Liver (tissue), 9 donors: ENCODE measurements around the gene ZNF492. TPM values are rescaled to one million over a fixed set of nuclear protein-coding genes. Genes with fewer than 3 reads are reported as not detected.

Source experiments
- DNase-seq: peaks from one replicate; pipeline ENCODE4 v3.0.0-alpha.2; 2017; ENCODE audit warnings: low spot score
- H3K27ac ChIP-seq, 2 donors: one replicate each; pipeline ENCODE4 v1.7.0; 2013; ENCODE audit warnings: inconsistent platforms in 2 of 2, low read length in 2 of 2, control low read depth in 1 of 2, low read depth in 1 of 2, mild to moderate bottlenecking in 1 of 2
- H3K27me3 ChIP-seq, 4 donors: one replicate each; pipeline versions ENCODE4 v1.6.1 to v1.7.0; 2013; ENCODE audit warnings: low read length in 3 of 4, inconsistent platforms in 1 of 4, mild to moderate bottlenecking in 1 of 4, moderate library complexity in 1 of 4; ENCODE audit not compliant: control insufficient read depth in 4 of 4, insufficient read depth in 4 of 4
- H3K36me3 ChIP-seq, 4 donors: one replicate each; pipeline versions ENCODE4 v1.6.1 to v1.7.0; 2013; ENCODE audit warnings: low read length in 3 of 4, mild to moderate bottlenecking in 3 of 4, low read depth in 1 of 4, moderate library complexity in 1 of 4; ENCODE audit not compliant: control insufficient read depth in 4 of 4, insufficient read depth in 3 of 4
- H3K4me1 ChIP-seq, 4 donors: one replicate each; pipeline versions ENCODE4 v1.6.1 to v1.7.0; 2013; ENCODE audit warnings: low read length in 3 of 4, mild to moderate bottlenecking in 3 of 4, moderate library complexity in 1 of 4; ENCODE audit not compliant: control insufficient read depth in 4 of 4, insufficient read depth in 4 of 4
- H3K4me3 ChIP-seq, 3 donors: one replicate each; pipeline versions ENCODE4 v1.6.1 to v1.7.0; 2013; ENCODE audit warnings: low read length in 3 of 3, control low read depth in 1 of 3, low read depth in 1 of 3, mild to moderate bottlenecking in 1 of 3
- H3K9ac ChIP-seq, 2 donors: one replicate each; pipeline ENCODE4 v1.7.0; 2013; ENCODE audit warnings: low read length in 2 of 2, mild to moderate bottlenecking in 2 of 2, moderate library complexity in 2 of 2, control low read depth in 1 of 2, low read depth in 1 of 2
- H3K9me3 ChIP-seq, 4 donors: one replicate each; pipeline versions ENCODE4 v1.6.1 to v1.7.0; 2013; ENCODE audit warnings: low read length in 3 of 4; ENCODE audit not compliant: control insufficient read depth in 4 of 4
- ATF3 ChIP-seq: IDR thresholded peaks from 2 replicates; pipeline ENCODE4 v1.6.1; 2016; ENCODE audit warnings: antibody characterized with exemption
- CTCF ChIP-seq: fragments of 150-350 bp; IDR thresholded peaks from 2 replicates; pipeline ENCODE4 v1.5.1; 2017; ENCODE audit warnings: improper control_type of control experiment, low read depth, low read length; ENCODE audit not compliant: missing input control
- EGR1 ChIP-seq, 2 donors: IDR thresholded peaks; 2 replicates each; pipeline ENCODE4 v1.6.1; 2016 to 2018; ENCODE audit warnings: antibody characterized with exemption in 2 of 2, low read depth in 2 of 2
- FOXA1 ChIP-seq: IDR thresholded peaks from 2 replicates; pipeline ENCODE4 v1.6.1; 2016; ENCODE audit warnings: antibody characterized with exemption
- FOXA2 ChIP-seq: IDR thresholded peaks from 2 replicates; pipeline ENCODE4 v1.6.1; 2016; ENCODE audit warnings: antibody characterized with exemption
- GABPA ChIP-seq, 2 donors: IDR thresholded peaks in 1 of 2; conservative IDR thresholded peaks in 1 of 2; 2 replicates each; pipeline ENCODE4 v1.6.1; 2016; ENCODE audit warnings: antibody characterized with exemption in 2 of 2, mild to moderate bottlenecking in 1 of 2, moderate library complexity in 1 of 2
- HNF4A ChIP-seq, 2 donors: conservative IDR thresholded peaks; 2 replicates each; pipeline ENCODE4 v1.6.1; 2016; ENCODE audit warnings: antibody characterized with exemption in 2 of 2, mild to moderate bottlenecking in 2 of 2
- HNF4G ChIP-seq: IDR thresholded peaks from 2 replicates; pipeline ENCODE4 v1.6.1; 2016; ENCODE audit warnings: antibody characterized with exemption
- JUND ChIP-seq, 2 donors: IDR thresholded peaks; 2 replicates each; pipeline ENCODE4 v1.6.1; 2016; ENCODE audit warnings: antibody characterized with exemption in 2 of 2
- NR2F2 ChIP-seq: IDR thresholded peaks from 2 replicates; pipeline ENCODE4 v1.6.1; 2016; ENCODE audit warnings: antibody characterized with exemption
- RAD21 ChIP-seq, 2 donors: IDR thresholded peaks; 2 replicates each; pipeline ENCODE4 v1.6.1; 2016; ENCODE audit warnings: antibody characterized with exemption in 2 of 2, mild to moderate bottlenecking in 2 of 2
- RXRA ChIP-seq, 2 donors: IDR thresholded peaks; 2 replicates each; pipeline ENCODE4 v1.6.1; 2017 to 2018; ENCODE audit warnings: antibody characterized with exemption in 2 of 2, mild to moderate bottlenecking in 1 of 2
- SP1 ChIP-seq: IDR thresholded peaks from 2 replicates; pipeline ENCODE4 v1.6.1; 2018; ENCODE audit warnings: antibody characterized with exemption, mild to moderate bottlenecking
- TAF1 ChIP-seq: conservative IDR thresholded peaks from 2 replicates; pipeline ENCODE4 v1.6.1; 2016; ENCODE audit warnings: antibody characterized with exemption, mild to moderate bottlenecking
- YY1 ChIP-seq: IDR thresholded peaks from 2 replicates; pipeline ENCODE4 v1.6.1; 2016; ENCODE audit warnings: antibody characterized with exemption, mild to moderate bottlenecking
- WGBS: extraction: QIAGEN DNeasy Blood & Tissue Kit; methylation state at CpG from one replicate; pipeline ENCODE4 v1.1.7; 2013; 5-methylcytosine and 5-hydroxymethylcytosine counted together
- polyA plus RNA-seq, 2 donors: library from polyadenylated mRNA; stranded (reverse) in 1 of 2; unstranded in 1 of 2; fragments of 200-250 nt in 1 of 2; fragments of >200 nt in 1 of 2; fragmentation: Nextera tagmentation in 1 of 2; extraction: Ambion mirVana in 1 of 2; gene quantifications; one replicate each; pipeline versions ENCODE4 v1.2.1 to v1.2.3, GENCODE V29; 2013 to 2015
- total RNA-seq, 2 donors: library from RNA; depleted of rRNA; stranded (reverse); fragments of >200 nt; gene quantifications; one replicate each; pipeline ENCODE4 v1.2.3, GENCODE V29; 2014
- TF ChIP-seq, protein P1 (sequence below): IDR thresholded peaks from 2 replicates; pipeline ENCODE4 v1.6.1; 2016; ENCODE audit warnings: antibody characterized with exemption
- TF ChIP-seq, protein P2 (sequence below): IDR thresholded peaks from 2 replicates; pipeline ENCODE4 v1.6.1; 2016; ENCODE audit warnings: antibody characterized with exemption, mild to moderate bottlenecking
- TF ChIP-seq, protein P3 (sequence below): IDR thresholded peaks from 2 replicates; pipeline ENCODE4 v1.6.1; 2016; ENCODE audit warnings: antibody characterized with exemption
- donor health status: healthy.
- donor health status: healthy.
- donor health status: healthy.
- donor health status: healthy.
- donor health status: healthy.

Gene ZNF492
- total and polyA plus RNA-seq, 4 donors, result under 0.01 to 2.4 (median 0.01) TPM; not detected in 1

DNA sequence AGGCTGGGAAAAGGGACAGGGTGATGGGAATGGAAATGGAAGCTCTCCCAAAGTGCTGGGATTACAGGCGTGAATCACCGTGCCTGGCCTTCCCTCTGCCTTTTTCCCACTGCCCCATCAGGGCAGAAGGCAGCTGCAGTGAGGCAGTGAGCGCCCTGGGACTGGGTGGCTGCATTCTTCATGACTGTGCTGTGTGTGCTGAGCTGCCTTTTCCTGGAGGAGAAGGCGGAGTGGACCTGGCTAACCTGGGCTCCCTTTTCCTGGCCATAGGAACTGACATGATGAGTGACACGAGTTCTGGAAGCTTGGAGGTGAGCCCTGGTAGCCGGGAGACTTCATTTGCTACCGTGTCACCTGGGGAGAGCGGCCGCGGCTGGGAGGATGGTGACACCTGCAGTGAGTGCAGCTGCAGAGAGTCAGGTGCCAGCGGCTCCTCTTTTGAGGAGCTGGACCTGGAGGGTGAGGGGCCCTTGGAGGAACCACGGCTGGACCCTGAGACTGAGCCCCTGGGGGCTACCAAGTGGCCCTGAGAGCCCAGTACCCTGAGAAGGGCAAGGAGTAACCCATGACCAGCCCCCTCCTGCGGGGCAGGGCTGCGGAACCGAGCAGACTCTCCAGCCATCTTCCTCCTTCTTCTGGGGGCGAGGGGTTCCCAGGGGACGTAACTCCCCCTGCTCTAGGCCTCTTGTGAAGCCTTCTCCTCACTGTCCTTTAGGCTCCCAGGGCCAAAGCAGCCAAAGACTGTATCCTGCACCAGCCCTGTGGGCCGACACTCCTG is 26.3 kb upstream of the ZNF492 start (continued):
- no peak for TF ChIP-seq RAD21 (IDR thresholded peaks at IDR 0.05)
- TF ChIP-seq CTCF, result no peak
- no peak for TF ChIP-seq GABPA (IDR thresholded peaks at IDR 0.05 in 1 of 2, conservative IDR thresholded peaks at IDR 0.05 in 1 of 2)
- TF ChIP-seq HNF4G, result no peak
- no peak for TF ChIP-seq TAF1

DNA sequence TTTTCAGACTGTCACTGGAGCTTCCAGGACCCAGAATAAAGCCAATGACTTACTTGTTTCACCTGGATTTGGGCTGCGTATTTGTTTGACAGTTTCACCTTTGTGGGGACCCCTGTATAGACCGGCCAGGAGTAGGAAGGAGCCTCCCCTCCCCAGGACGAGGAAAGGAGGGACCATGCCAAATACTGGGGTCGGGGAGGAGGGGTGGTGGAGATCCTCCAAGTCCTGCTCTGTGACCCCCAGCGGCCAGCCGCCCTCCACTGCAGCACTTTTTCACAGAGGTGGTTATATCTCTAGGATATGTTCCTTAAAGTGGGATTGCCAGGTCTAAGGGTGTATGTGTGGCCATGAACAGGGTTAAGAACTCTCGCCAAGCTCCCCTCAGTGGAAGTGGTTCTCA is 25.7 kb upstream of the ZNF492 start:
- H3K9ac ChIP-seq, result no peak overlapping the region
- WGBS, result 74% methylated on average over 7 of the region's 7 CpGs
- H3K9me3 ChIP-seq, result peaks cover 0 to 3% (median 2%) of the 10 kb centered on the region in 4 donors

More for the DNA sequence above, 25.7 kb upstream of the ZNF492 start:
- Histone ChIP-seq H3K27me3 (no peaks in the 10 kb centered on the region), H3K4me1 (no peaks in the 10 kb centered on the region), H3K4me3 (no peak overlapping the region), H3K27ac (no peak overlapping the region), H3K36me3 (no peaks in the 10 kb centered on the region)
- no peak for TF ChIP-seq JUND (IDR thresholded peaks at IDR 0.05)
- no peak for TF ChIP-seq FOXA1
- TF ChIP-seq, protein P1, sequence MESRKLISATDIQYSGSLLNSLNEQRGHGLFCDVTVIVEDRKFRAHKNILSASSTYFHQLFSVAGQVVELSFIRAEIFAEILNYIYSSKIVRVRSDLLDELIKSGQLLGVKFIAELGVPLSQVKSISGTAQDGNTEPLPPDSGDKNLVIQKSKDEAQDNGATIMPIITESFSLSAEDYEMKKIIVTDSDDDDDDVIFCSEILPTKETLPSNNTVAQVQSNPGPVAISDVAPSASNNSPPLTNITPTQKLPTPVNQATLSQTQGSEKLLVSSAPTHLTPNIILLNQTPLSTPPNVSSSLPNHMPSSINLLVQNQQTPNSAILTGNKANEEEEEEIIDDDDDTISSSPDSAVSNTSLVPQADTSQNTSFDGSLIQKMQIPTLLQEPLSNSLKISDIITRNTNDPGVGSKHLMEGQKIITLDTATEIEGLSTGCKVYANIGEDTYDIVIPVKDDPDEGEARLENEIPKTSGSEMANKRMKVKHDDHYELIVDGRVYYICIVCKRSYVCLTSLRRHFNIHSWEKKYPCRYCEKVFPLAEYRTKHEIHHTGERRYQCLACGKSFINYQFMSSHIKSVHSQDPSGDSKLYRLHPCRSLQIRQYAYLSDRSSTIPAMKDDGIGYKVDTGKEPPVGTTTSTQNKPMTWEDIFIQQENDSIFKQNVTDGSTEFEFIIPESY, result no peak
- no peak for TF ChIP-seq SP1
- TF ChIP-seq HNF4A (conservative IDR thresholded peaks at IDR 0.05), result no peak
- TF ChIP-seq RAD21 (IDR thresholded peaks at IDR 0.05), result no peak
- no peak for TF ChIP-seq EGR1 (IDR thresholded peaks at IDR 0.05; ENCODE audit: low read depth in 2 of 2)
- TF ChIP-seq CTCF, result no peak
- TF ChIP-seq YY1, result no peak
- TF ChIP-seq, protein P2, sequence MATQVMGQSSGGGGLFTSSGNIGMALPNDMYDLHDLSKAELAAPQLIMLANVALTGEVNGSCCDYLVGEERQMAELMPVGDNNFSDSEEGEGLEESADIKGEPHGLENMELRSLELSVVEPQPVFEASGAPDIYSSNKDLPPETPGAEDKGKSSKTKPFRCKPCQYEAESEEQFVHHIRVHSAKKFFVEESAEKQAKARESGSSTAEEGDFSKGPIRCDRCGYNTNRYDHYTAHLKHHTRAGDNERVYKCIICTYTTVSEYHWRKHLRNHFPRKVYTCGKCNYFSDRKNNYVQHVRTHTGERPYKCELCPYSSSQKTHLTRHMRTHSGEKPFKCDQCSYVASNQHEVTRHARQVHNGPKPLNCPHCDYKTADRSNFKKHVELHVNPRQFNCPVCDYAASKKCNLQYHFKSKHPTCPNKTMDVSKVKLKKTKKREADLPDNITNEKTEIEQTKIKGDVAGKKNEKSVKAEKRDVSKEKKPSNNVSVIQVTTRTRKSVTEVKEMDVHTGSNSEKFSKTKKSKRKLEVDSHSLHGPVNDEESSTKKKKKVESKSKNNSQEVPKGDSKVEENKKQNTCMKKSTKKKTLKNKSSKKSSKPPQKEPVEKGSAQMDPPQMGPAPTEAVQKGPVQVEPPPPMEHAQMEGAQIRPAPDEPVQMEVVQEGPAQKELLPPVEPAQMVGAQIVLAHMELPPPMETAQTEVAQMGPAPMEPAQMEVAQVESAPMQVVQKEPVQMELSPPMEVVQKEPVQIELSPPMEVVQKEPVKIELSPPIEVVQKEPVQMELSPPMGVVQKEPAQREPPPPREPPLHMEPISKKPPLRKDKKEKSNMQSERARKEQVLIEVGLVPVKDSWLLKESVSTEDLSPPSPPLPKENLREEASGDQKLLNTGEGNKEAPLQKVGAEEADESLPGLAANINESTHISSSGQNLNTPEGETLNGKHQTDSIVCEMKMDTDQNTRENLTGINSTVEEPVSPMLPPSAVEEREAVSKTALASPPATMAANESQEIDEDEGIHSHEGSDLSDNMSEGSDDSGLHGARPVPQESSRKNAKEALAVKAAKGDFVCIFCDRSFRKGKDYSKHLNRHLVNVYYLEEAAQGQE, result no peak
- no peak for TF ChIP-seq NR2F2
- no peak for TF ChIP-seq RXRA (IDR thresholded peaks at IDR 0.05)
- TF ChIP-seq, protein P3, sequence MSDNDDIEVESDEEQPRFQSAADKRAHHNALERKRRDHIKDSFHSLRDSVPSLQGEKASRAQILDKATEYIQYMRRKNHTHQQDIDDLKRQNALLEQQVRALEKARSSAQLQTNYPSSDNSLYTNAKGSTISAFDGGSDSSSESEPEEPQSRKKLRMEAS, result no peak
- TF ChIP-seq TAF1, result no peak
- no peak for TF ChIP-seq FOXA2
- TF ChIP-seq GABPA (IDR thresholded peaks at IDR 0.05 in 1 of 2, conservative IDR thresholded peaks at IDR 0.05 in 1 of 2), result no peak
- no peak for TF ChIP-seq HNF4G
- TF ChIP-seq ATF3, result no peak
- DNase-seq, result no peak
